Effector memory CD4-positive, alpha-beta T cell (primary cell): ENCODE measurements around the gene FAM83C.

Source experiments
- DNase-seq, 3 donors: peaks; one replicate each; pipeline ENCODE4 v3.0.0-alpha.2; 2020
- H3K27ac ChIP-seq: 2 replicates; pipeline ENCODE4 v1.7.0; 2013; ENCODE audit warnings: mild to moderate bottlenecking, low read length, moderate library complexity; ENCODE audit not compliant: insufficient read depth, poor library complexity, severe bottlenecking
- H3K27me3 ChIP-seq: replicated peaks from 2 replicates; pipeline ENCODE4 v1.7.0; 2013; ENCODE audit warnings: mild to moderate bottlenecking, low read length; ENCODE audit not compliant: insufficient read depth, control insufficient read depth, poor library complexity, severe bottlenecking
- H3K36me3 ChIP-seq: 2 replicates; pipeline ENCODE4 v1.7.0; 2013; ENCODE audit warnings: mild to moderate bottlenecking, low read length, moderate library complexity; ENCODE audit not compliant: control insufficient read depth, insufficient read depth
- H3K4me1 ChIP-seq: 2 replicates; pipeline ENCODE4 v1.7.0; 2013; ENCODE audit warnings: low read length, mild to moderate bottlenecking; ENCODE audit not compliant: control insufficient read depth, insufficient read depth, poor library complexity, severe bottlenecking
- H3K4me3 ChIP-seq: 2 replicates; pipeline ENCODE4 v1.7.0; 2013; ENCODE audit warnings: low read length, low read depth, mild to moderate bottlenecking; ENCODE audit not compliant: insufficient read depth, poor library complexity, severe bottlenecking
- H3K9me3 ChIP-seq: 2 replicates; pipeline ENCODE4 v1.7.0; 2013; ENCODE audit warnings: mild to moderate bottlenecking, low read length, moderate library complexity; ENCODE audit not compliant: control insufficient read depth

FAM83C gene

GRCh38 chr20:35274172-35275092 lies 17.8 kb downstream of the FAM83C start:
- DNase-seq = no peak
- no peaks in the 10 kb centered on the region for H3K27me3 ChIP-seq
- H3K36me3 ChIP-seq = peaks cover 25% of the 10 kb centered on the region
- H3K4me3 ChIP-seq = no peak overlapping the region
- H3K27ac ChIP-seq = no peak overlapping the region
- no peaks in the 10 kb centered on the region for H3K9me3 ChIP-seq
- H3K4me1 ChIP-seq = peaks cover 11% of the 10 kb centered on the region

GRCh38 chr20:35273449-35274171 lies 18.6 kb downstream of the FAM83C start:
- H3K9me3 ChIP-seq = no peaks in the 10 kb centered on the region
- H3K4me3 ChIP-seq = no peak overlapping the region
- DNase-seq = no peak
- peaks cover 16% of the 10 kb centered on the region for H3K36me3 ChIP-seq
- no peaks in the 10 kb centered on the region for H3K27me3 ChIP-seq
- H3K4me1 ChIP-seq = peaks cover 11% of the 10 kb centered on the region
- no peak overlapping the region for H3K27ac ChIP-seq

- Histone ChIP-seq H3K27me3 (no peaks in the 10 kb centered on the region), H3K4me1 (peaks cover 8% of the 10 kb centered on the region), H3K4me3 (no peak overlapping the region), H3K27ac (no peak overlapping the region), H3K9me3 (no peaks in the 10 kb centered on the region), H3K36me3 (peaks cover 19% of the 10 kb centered on the region)
- no peak for DNase-seq
These were observed 20.3 kb downstream of the FAM83C start for GRCh38 chr20:35271904-35272303.

- H3K9me3 ChIP-seq = no peaks in the 10 kb centered on the region
- no peak overlapping the region for H3K27ac ChIP-seq
- no peak for DNase-seq
- H3K36me3 ChIP-seq = peaks cover 19% of the 10 kb centered on the region
- no peak overlapping the region for H3K4me3 ChIP-seq
- H3K27me3 ChIP-seq = no peaks in the 10 kb centered on the region
- H3K4me1 ChIP-seq = peaks cover 3% of the 10 kb centered on the region
These were observed 20.9 kb downstream of the FAM83C start for GRCh38 chr20:35271073-35271882.

DNA sequence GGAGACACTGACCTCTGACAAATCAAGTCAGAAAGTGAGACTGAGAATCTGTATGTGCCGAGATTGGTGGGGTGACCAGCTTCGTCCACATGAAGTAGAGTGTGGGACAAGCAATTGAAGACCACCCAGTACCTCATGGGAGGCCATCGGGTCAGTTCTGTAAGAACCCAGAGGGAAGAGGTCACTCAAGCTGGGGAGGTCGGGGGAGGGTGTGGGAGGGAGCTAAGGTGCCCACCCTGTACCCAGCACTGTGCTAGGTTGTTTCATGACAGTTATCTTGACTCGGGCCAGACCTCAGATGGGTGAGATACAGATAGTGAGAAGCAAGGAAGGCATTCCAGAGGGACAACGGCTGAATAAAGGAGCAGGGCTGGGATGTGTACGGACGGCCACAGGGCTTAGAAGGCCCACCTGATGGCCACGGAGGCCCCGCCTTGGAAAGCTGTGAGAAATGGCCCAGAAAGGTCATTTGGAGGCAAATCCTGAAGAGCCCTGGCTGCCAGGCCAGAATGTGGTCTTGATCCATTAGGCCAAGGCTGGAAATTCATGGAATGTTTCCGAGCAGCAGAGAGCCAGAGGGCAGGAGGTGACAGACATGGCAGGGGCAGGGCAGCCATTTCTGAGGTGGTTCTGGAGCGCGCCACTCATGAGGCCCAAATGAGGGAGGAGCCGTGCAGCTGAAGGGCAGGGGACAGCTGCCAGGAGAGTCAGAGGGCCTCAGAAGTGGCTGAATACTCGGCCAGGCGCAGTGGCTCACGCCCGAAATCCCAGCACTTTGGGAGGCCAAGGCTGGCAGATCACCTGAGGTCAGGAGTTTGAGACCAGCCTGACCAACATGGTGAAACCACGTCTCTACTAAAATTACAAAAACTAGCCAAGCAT lies 22.0 kb downstream of the FAM83C start:
- Histone ChIP-seq H3K9me3 (no peaks in the 10 kb centered on the region), H3K27ac (no peak overlapping the region), H3K4me3 (no peak overlapping the region), H3K36me3 (peaks cover 19% of the 10 kb centered on the region), H3K4me1 (no peaks in the 10 kb centered on the region), H3K27me3 (no peaks in the 10 kb centered on the region)
- no peak for DNase-seq

- peak in 2 of 3 donors; percentile 21 to 25 for DNase-seq
- Histone ChIP-seq H3K27me3 (no peaks in the 10 kb centered on the region), H3K36me3 (peaks cover 24% of the 10 kb centered on the region), H3K27ac (no peak overlapping the region), H3K9me3 (no peaks in the 10 kb centered on the region), H3K4me1 (no peaks in the 10 kb centered on the region), H3K4me3 (no peak overlapping the region)
These were observed 23.0 kb downstream of the FAM83C start for GRCh38 chr20:35269055-35269781.

- H3K4me3 ChIP-seq = no peak overlapping the region
- no peak overlapping the region for H3K27ac ChIP-seq
- no peaks in the 10 kb centered on the region for H3K4me1 ChIP-seq
- H3K9me3 ChIP-seq = no peaks in the 10 kb centered on the region
- H3K27me3 ChIP-seq = no peaks in the 10 kb centered on the region
- no peak for DNase-seq
- H3K36me3 ChIP-seq = peaks cover 24% of the 10 kb centered on the region
These were observed 25.1 kb downstream of the FAM83C start for GRCh38 chr20:35267092-35267491.

GRCh38 chr20:35264755-35265154 lies 27.5 kb downstream of the FAM83C start:
- no peak overlapping the region for H3K27ac ChIP-seq
- peaks cover 11% of the 10 kb centered on the region for H3K36me3 ChIP-seq
- DNase-seq = no peak
- H3K9me3 ChIP-seq = no peaks in the 10 kb centered on the region
- no peak overlapping the region for H3K4me3 ChIP-seq
- no peaks in the 10 kb centered on the region for H3K27me3 ChIP-seq
- H3K4me1 ChIP-seq = no peaks in the 10 kb centered on the region
